Bladder microvascular endothelial cell (primary cell): ENCODE results near the gene OAT. TPM values are rescaled to one million over a fixed set of nuclear protein-coding genes. Genes with fewer than 3 reads are reported as not detected.

Source experiments
- total RNA-seq: library from RNA; depleted of rRNA; stranded (reverse); fragments of >200 nt; gene quantifications from 2 replicates; pipeline ENCODE4 v1.2.3, GENCODE V29; 2014

OAT gene
- 72.7 and 113 TPM in 2 replicates for total RNA-seq

GRCh38 chr10:124418726-124419501, at the start of gene OAT:
Gene OAT (minus strand): TSS chr10:124418923. CDS start chr10:124412171, 6,752 bp downstream.

GRCh38 chr10:124461642-124462347, 43.1 kb upstream of the OAT start, which contains the start of gene LHPP:
Gene LHPP (plus strand): TSS chr10:124461823. CDS start chr10:124461863, 40 bp downstream.

DNA sequence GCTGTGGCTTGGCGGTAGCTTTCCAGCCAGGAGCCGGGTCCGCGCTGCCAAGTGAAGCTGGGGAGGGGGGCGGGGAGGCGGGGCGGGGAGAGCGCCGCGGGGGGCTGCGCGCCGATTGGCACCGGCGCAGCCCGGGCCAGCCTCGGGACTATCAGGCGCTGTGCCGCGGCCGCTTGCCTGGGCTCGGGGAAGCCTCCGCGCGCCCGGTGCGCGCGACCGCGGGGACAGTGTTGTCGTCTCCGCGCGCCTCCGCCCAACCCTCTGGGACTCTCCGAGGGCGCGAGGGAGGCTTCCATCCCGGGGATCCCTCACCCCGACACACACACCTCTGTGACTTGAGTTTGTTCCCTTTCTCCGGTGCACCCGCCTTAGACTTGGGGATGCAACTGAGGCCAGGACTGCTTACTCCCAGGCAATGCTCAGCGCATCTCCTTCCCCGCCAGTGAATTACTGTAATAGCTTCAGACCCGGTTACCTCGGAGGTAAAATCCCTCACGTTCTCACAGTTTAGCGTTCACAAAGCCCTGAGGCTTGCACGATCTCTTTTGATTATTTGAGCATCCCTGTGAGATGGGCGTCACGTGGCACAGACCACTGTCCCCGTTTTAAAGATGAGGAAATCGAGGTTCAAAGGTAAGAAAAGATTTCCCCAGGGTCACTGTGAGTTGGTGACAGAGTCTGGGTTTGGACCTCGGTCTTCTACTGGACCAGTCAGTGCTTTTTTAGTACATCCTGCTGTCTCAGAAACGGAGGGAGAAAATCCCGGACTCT, 31.5 kb upstream of the OAT start, which contains the start of gene NKX1-2:
NKX1-2 (minus strand) TSS at position 24 of the 771 bp plus-strand sequence. CDS start 92 bp downstream, outside the sequence.

Other genes starting within 250 kb of the OAT start
- gene NKX1-2, start 31.1 kb upstream of the OAT start, total RNA-seq: not detected in 2 replicates
- 3.8 and 4.4 TPM in 2 replicates for gene LHPP, start 42.9 kb upstream of the OAT start, total RNA-seq